T1000 (cell line): Measurements from ENCODE around the gene ARID1A.

Experiments
- DNase-seq: peaks from one replicate; lab custom pipeline; 2025; ENCODE audit warnings: mixed read lengths; lab: John Stamatoyannopoulos, UW

The ARID1A gene

GRCh38 chr1:26728645-26729044 is 32.8 kb downstream of the ARID1A start:
- DNase-seq = no peak

DNA sequence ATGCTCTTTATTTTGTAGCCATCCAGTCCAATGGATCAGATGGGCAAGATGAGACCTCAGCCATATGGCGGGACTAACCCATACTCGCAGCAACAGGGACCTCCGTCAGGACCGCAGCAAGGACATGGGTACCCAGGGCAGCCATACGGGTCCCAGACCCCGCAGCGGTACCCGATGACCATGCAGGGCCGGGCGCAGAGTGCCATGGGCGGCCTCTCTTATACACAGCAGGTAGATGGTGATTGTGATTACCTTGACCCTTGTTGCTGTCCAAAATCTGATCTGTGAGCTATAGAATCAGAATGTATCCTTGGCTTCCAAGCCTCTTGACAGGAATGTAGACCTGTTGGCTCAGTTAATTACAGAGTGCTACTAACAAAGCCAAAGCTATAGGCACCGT is 33.8 kb downstream of the ARID1A start:
- DNase-seq = no peak

DNA sequence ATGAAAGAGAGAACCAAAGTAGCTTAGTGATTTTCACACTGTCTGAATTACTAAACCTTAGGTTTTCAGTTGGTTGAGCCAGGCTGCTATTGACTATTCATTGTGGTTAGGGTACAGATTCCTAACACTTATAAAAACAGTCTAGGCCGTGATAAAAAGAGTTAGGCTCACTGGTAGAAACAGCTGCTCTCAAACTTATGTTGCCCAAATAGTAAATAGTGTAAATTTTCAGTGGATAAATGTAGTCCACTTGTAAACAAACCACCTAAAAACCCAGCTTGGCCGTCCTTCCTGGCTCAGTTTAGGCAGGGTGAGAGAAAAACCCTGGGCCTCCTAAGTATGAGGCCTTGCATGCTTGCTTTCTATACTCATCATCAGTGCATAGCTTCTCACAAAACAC is 34.9 kb downstream of the ARID1A start:
- DNase-seq = no peak

- no peak for DNase-seq
Observed at GRCh38 chr1:26731233-26731902, 35.6 kb downstream of the ARID1A start.

DNA sequence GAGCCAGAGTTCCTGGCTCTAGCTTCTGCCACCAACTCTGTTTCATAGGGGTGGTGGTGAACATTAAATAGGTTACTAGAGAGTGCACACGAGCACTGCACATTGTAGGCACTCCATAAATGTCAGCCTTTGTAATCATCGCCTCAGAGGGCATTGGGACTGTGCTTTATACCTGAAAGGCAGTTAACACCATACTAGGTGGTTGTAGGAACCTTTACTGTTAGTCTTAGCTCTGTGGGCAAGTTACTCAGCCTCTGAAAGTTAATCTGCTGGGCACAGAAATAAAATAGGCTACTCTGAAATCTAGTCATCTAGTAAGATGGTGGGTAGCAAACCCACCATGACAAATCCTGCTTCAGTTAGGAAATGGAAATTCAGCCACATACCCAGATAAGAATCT is 37.6 kb downstream of the ARID1A start:
- DNase-seq = no peak

GRCh38 chr1:26733982-26734381 is 38.2 kb downstream of the ARID1A start:
- DNase-seq = no peak

DNA sequence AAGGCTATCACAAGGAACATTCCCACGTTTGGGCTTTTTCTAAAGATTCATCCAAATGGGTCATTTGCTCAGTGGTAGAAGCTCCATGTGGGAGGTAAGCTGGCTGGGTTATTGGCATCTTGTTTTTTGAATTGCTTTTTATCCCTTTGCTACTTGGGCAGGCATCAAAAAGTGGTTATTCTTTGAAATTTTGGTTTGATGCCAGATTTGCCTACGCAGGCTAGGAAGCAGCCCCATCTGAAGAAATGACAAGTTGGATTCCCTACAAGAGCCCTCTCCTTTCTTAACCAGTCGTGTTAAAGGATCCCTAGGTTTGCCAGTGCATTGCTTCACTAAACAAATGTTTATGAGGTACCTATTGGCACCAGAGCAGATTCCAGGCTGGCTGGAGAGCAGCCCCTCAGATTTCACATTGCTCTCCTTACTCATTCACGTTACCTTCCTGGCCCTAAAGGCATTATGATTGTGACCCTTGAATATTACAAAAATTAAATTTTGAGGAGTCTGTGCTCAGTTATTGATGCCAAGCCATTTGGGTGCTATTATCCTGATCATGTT is 38.8 kb downstream of the ARID1A start:
- DNase-seq = no peak

DNA sequence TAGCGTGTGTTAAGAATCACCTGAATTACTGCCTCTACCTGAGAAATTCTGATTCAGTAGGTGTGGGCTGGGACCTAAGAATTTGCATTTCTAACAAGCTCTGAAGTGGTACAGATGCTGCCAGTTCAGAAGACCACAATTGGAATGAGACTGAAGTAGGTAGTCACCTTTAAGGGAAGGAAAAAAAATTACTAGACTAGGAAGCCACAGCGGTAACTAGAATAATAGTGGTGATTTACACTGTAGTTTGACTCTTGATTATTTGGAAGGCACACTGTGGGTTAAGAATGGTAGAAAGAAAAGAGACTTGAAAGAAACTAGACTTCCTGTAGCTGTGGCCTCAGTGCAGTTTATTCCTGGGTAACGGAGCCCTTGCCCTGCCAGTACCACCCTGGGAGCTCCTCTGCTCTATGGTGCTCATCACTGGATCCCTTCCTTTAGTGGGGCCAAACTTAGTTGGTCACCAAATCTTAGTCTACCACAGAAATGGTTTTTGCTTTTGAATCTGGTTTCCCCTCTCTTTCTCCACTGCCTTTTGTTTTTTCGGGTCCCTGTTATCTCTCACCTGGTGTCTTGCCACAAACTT is 43.6 kb downstream of the ARID1A start:
- no peak for DNase-seq

DNA sequence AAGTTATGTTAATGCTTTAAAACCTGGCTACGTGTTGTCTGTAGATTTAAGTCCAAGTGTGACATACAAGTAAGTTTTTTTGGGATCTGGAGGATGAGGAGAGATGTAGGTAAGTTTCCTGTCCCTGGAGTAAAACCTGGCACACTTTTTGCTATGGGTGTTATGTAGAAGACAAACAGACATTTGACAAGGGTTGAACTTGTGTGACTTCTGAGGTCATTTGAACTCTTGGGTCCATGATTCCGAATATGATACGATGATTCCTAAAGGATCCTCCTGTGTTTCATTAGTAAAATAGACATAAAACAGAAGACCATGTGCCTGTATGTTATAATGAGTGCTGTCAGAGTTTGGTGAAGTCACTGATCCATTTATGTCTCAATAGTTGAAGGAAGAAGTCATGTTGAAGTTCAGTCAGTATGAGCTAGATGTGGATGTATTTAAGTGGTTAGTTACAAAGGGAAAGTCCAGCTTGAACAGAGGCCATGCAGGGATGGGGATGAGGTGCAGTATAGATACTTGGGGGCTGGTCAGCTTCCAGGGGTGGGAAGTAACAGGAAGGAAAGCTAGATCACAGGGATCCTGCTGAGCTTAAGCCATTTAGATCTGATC is 44.3 kb downstream of the ARID1A start:
- DNase-seq = no peak

DNA sequence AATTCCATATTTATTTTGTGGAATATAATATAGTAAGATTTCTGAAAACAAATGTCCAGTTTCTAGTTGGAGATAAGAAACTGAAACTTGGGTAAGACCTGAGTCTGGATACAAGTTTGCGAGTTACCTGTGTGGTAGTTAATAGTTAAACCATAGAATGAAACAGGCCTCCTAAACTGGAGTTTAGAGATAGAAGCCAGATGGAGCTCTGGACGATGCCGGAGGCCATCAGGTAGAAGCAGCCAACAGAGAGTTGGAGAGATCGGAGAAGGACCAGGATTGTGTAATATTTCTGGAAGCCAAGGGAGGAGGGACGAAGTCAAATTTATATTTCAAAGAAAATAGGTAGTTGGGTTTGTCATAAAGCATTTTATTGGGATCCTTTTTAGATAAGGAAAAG is 45.1 kb downstream of the ARID1A start:
- DNase-seq = no peak

DNA sequence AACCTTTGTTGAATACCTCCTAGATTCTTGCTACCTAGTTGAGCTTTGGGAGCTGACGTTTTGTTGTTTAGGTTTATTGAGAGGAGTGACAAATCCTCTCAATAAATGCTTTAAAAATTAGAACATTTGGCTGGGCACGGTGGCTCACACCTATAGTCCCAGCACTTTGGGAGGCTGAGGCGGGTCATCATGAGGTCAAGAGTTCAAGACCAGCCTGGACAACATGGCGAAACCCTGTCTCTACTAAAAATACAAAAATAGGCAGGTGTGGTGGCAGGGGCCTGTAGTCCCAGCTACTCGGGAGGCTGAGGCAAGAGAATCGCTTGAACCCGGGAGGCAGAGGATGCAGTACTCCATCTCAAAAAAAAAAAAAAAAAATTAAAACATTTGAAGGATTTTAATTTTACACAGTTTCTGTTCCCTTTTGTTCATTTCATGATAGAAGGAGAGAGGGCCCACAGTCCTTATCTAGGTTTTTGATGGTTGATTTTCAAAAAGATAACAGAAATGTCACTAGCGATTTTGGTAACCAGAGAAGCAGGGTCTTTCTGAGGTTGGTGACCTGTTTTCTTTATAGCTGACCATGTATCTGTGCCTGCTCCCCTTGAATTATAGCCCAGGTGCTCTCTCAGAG is 47.7 kb downstream of the ARID1A start:
- no peak for DNase-seq

GRCh38 chr1:26744075-26744959 is 48.5 kb downstream of the ARID1A start:
- DNase-seq = peak; percentile 46

DNA sequence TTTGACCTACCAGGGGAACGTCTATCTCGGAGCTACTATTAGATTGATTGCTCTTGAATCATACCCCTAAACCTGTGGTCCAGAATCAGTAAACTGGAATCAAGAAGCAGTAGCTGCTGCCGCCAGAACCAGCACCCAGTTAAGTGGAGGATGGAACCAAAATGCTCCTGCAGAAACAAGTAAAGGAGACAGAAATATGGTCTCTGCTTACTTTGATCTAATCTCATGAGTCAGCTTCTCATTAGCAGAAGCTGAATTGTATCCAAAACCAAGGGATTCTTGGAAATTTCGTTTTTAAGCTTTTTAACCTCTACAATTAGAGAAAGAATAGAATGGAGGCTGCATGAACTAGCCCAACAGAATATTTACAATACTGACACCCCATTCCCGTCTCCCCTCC is 49.4 kb downstream of the ARID1A start:
- no peak for DNase-seq

- DNase-seq = no peak
Observed at GRCh38 chr1:26747048-26747447, 51.2 kb downstream of the ARID1A start.

DNA sequence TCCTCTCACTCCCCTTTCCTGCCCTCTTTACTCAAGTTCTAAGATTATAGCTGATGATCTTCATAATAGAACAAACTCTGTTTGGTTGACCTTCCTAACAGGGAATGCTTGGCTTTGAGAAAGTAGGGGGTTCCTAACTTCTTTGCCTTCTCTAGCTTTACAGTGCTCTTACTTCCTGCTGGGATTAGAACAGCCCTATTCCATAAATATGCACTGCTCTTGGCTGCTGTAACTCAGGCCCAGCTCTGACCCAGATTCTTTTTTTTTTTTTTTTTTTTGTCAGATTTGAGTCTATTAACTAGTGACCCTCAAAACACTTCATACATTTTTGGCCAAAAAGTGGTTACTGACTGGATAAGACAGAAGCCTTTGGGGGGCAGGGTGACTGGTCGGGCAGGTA is 52.5 kb downstream of the ARID1A start:
- no peak for DNase-seq

GRCh38 chr1:26749458-26749857 is 53.6 kb downstream of the ARID1A start:
- no peak for DNase-seq

DNA sequence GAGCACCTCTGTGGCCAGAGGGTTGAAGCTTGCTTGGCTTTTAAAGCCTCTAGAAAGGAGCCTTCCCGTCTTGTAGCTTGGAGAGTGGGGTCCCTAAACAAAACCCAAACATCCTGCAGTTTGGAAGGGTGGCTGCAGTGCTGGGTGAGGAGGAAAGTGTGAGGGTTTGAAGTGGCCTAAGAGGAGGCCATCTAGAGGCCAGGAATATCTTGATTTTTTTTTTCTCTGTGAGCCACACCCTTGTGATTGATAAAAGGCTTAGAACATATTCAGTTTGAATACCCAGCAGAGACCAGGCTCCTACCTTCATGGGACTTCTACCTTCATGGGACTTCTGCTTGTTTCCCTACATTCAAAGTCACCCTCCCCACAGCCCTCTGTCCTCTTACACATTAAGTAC is 54.6 kb downstream of the ARID1A start:
- no peak for DNase-seq

GRCh38 chr1:26752519-26752918 is 56.7 kb downstream of the ARID1A start:
- DNase-seq = no peak

DNA sequence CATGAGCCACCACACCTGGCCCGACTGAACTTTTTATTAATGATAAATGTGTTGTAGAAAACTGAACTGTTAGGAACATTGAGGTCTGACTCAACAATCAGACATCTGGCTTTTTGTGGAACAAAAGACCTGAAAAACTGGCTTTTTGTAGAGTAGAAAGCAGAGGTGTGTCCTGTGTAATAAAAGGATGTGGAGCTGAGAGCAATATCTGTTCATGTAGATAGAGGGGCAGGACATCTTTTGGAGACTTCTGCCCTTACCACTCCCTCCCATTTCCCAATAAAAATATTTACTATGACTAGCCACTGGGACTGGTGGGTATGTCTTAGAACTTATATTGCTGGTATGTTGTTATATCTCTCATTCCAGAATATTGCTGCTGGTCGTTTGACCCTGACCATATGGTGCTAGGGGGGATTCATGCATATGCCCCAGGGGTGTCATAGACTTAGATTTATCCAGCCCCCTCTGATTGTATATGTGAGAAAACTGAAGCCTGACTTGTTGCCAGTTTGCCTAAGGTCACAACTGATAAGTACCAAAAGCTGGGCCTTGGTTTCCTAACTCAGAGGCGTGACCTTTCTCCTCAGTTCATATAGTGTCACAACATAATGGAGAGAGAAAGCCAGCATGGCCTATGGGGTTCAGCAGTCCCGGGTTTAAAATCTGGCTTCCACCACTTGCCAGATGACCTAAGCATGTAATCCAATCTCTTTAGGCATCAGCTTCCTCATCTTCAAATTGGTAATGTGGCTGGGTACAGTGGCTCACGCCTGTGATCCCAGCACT is 58.5 kb downstream of the ARID1A start:
- DNase-seq = no peak

DNA sequence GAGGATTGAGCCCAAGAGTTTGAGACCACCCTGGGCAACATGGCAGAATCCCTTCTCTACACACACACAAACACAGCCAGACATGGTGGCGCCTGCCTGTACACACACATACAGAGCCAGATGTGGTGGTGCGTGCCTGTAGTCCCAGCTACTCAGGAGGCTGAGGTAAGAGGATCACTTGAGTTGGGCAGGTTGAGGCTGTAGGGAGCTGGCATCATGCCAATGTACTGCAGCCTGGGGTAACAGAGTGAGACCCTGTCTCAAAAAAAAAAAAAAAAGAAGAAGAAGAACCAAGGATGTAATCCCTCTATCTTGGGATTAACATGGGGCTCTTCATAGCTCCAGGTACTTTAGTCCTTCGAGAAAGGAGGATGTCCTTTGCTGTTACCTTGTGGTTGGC is 62.5 kb downstream of the ARID1A start:
- DNase-seq = no peak

DNA sequence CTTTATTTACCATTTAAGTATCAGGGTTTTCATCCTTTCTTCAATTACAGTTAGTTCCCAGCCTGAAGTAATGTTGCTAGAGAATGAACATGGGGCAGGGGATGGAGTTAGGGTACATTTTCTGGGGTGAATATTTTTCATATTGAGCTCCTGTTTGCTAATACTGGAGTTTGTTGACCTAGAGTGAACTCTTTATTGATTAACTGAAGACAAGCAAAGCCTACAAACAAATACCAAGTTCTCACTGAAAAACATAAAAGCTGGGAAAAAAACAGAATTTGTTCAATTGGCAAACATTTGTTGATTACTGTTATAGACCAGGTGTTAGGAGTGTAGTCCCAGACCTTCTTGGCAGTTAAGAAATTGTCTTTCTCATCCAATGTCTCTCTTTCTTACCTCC is 63.7 kb downstream of the ARID1A start:
- no peak for DNase-seq
